Natural killer cell (primary cell): ENCODE data around the gene SLC15A3. TPM values are rescaled to one million over a fixed set of nuclear protein-coding genes. Genes with fewer than 3 reads are reported as not detected.

Experiments used
- ATAC-seq, 3 donors: fragments of 150-1000 bp in 2 of 3; fragments of 200-7000 bp in 1 of 3; cut with Tn5 transposase; 1 replicate in 1 of 3; 2 replicates in 2 of 3; pipeline ENCODE4 v1.10.0; 2021; ENCODE audit warnings: mild to moderate bottlenecking in 2 of 3, moderate library complexity in 2 of 3
- DNase-seq, 2 donors: peaks; one replicate each; pipeline versions ENCODE4 v3.0.0 to v3.0.0-alpha.2; 2013 to 2021; ENCODE audit warnings: mixed read lengths in 1 of 2
- H3K27ac ChIP-seq: one replicate; pipeline ENCODE4 v1.5.1; 2013; ENCODE audit warnings: mild to moderate bottlenecking, low read length
- H3K27me3 ChIP-seq: one replicate; pipeline ENCODE4 v1.6.1; 2013; ENCODE audit warnings: low read length; ENCODE audit not compliant: control insufficient read depth, insufficient read depth
- H3K36me3 ChIP-seq: one replicate; pipeline ENCODE4 v1.6.1; 2013; ENCODE audit warnings: low read length; ENCODE audit not compliant: control insufficient read depth, insufficient read depth
- H3K4me1 ChIP-seq: one replicate; pipeline ENCODE4 v1.6.1; 2013; ENCODE audit warnings: low read length; ENCODE audit not compliant: control insufficient read depth, insufficient read depth
- H3K4me3 ChIP-seq: one replicate; pipeline ENCODE4 v1.5.1; 2013; ENCODE audit warnings: low read length
- H3K9me3 ChIP-seq: one replicate; pipeline ENCODE4 v1.6.1; 2013; ENCODE audit warnings: low read length; ENCODE audit not compliant: control insufficient read depth, insufficient read depth
- H3K27ac Mint-ChIP-seq, 2 donors: one replicate each; pipeline ENCODE4 v1.8.0; 2022; ENCODE audit warnings: mild to moderate bottlenecking in 2 of 2, mixed read lengths in 2 of 2, moderate library complexity in 1 of 2
- H3K27me3 Mint-ChIP-seq, 2 donors: one replicate each; pipeline ENCODE4 v1.8.0; 2022; ENCODE audit warnings: low read depth in 2 of 2, mixed read lengths in 2 of 2
- H3K36me3 Mint-ChIP-seq: one replicate; pipeline ENCODE4 v1.8.0; 2022; ENCODE audit warnings: mixed read lengths
- H3K4me1 Mint-ChIP-seq, 2 donors: one replicate each; pipeline ENCODE4 v1.8.0; 2022; ENCODE audit warnings: mixed read lengths in 2 of 2
- H3K4me3 Mint-ChIP-seq: one replicate; pipeline ENCODE4 v1.8.0; 2022; ENCODE audit warnings: mild to moderate bottlenecking, moderate library complexity, mixed read lengths
- H3K9me3 Mint-ChIP-seq, 2 donors: one replicate each; pipeline ENCODE4 v1.8.0; 2022; ENCODE audit warnings: mixed read lengths in 2 of 2
- CTCF ChIP-seq: fragments of 200-600 bp; IDR thresholded peaks from one replicate; pipeline ENCODE4 v1.8.0; 2022; ENCODE audit warnings: antibody characterized with exemption
- WGBS: methylation state at CpG from one replicate; pipeline ENCODE4 v1.1.7; 2013; ENCODE audit warnings: missing lambda C conversion rate; ENCODE audit not compliant: insufficient coverage; 5-methylcytosine and 5-hydroxymethylcytosine counted together
- intact Hi-C: fragments of 100-400 bp; cut with micrococcal nuclease; formaldehyde crosslinking; loops from one replicate; pipeline ENCODE4 v1.14.2; 2022
- total RNA-seq, 4 donors: library from RNA; stranded (reverse); fragments of 120-200 nt in 1 of 4; gene quantifications; one replicate each; pipeline versions ENCODE4 v1.2.3 to v1.2.4, GENCODE V29; 2013 to 2022

The SLC15A3 gene
- total RNA-seq, 3 donors from 2014 or later (not counting 1 experiment from before 2014, with no cell fraction given), result 11.6 to 26.5 (median 20.1) TPM

- no peak overlapping the region for H3K4me3 ChIP-seq
- ATAC-seq, result no peak
- H3K4me1 ChIP-seq, result peaks cover 7% of the 10 kb centered on the region
- no peaks in the 10 kb centered on the region for H3K9me3 ChIP-seq
- WGBS, result 75% methylated on average over 3 of the region's 4 CpGs
- Mint-ChIP-seq H3K27ac (peak overlapping the region in 1 of 2 donors; percentile 38), H3K27me3 (no peaks in the 10 kb centered on the region), H3K4me3 (no peak overlapping the region), H3K4me1 (peaks cover 17 to 18% of the 10 kb centered on the region in 2 donors), H3K36me3 (peaks cover 32% of the 10 kb centered on the region), H3K9me3 (no peaks in the 10 kb centered on the region)
- H3K36me3 ChIP-seq, result peaks cover 73% of the 10 kb centered on the region
- intact Hi-C loops, result loop anchor here (1.0 kb wide), 1 partner anchor 69 kb away; no protein-coding TSS in a partner anchor
- H3K27me3 ChIP-seq, result no peaks in the 10 kb centered on the region
- H3K27ac ChIP-seq, result no peak overlapping the region
- no peak for DNase-seq
- no peak for TF ChIP-seq CTCF
These were observed 52.0 kb downstream of the SLC15A3 start for GRCh38 chr11:60899977-60900376.

GRCh38 chr11:60899046-60899936 is 52.7 kb downstream of the SLC15A3 start:
- Histone ChIP-seq H3K36me3 (peaks cover 78% of the 10 kb centered on the region), H3K27ac (no peak overlapping the region), H3K4me1 (peaks cover under 1% of the 10 kb centered on the region), H3K27me3 (no peaks in the 10 kb centered on the region), H3K9me3 (no peaks in the 10 kb centered on the region), H3K4me3 (no peak overlapping the region)
- DNase-seq (peak in 1 of 2 donors; percentile 75), ATAC-seq (peak; percentile 79 to 84 (median 81))
- no peaks in the 10 kb centered on the region for H3K9me3 Mint-ChIP-seq
- H3K27ac Mint-ChIP-seq, result peak overlapping the region in 1 of 2 donors; percentile 38
- peaks cover 37% of the 10 kb centered on the region for H3K36me3 Mint-ChIP-seq
- no peak overlapping the region for H3K4me3 Mint-ChIP-seq
- 58% methylated on average over 10 of the region's 12 CpGs for WGBS
- peak; percentile 73 for TF ChIP-seq CTCF
- intact Hi-C loops, result loop anchor here (1.0 kb wide), 1 partner anchor 68 kb away; no protein-coding TSS in a partner anchor
- no peaks in the 10 kb centered on the region for H3K27me3 Mint-ChIP-seq
- H3K4me1 Mint-ChIP-seq, result peaks cover 10 to 13% of the 10 kb centered on the region in 2 donors

GRCh38 chr11:60897496-60897895 is 54.5 kb downstream of the SLC15A3 start:
- H3K27me3 Mint-ChIP-seq, result no peaks in the 10 kb centered on the region
- H3K9me3 Mint-ChIP-seq, result no peaks in the 10 kb centered on the region
- DNase-seq (no peak), ATAC-seq (no peak)
- no peak overlapping the region for H3K27ac ChIP-seq
- no peaks in the 10 kb centered on the region for H3K4me1 Mint-ChIP-seq
- H3K27ac Mint-ChIP-seq, result peak overlapping the region in 1 of 2 donors; percentile 41
- peaks cover 39% of the 10 kb centered on the region for H3K36me3 Mint-ChIP-seq
- no peaks in the 10 kb centered on the region for H3K4me1 ChIP-seq
- intact Hi-C loops, result no loop called here
- WGBS, result 97% methylated on average over 4 of the region's 4 CpGs
- no peaks in the 10 kb centered on the region for H3K9me3 ChIP-seq
- peaks cover 81% of the 10 kb centered on the region for H3K36me3 ChIP-seq
- no peak overlapping the region for H3K4me3 Mint-ChIP-seq
- H3K4me3 ChIP-seq, result no peak overlapping the region
- H3K27me3 ChIP-seq, result no peaks in the 10 kb centered on the region
- TF ChIP-seq CTCF, result no peak
